Activated T-cell treated with anti-CD3 and anti-CD28 coated beads, Interleukin-2, amount 50 U/mL, for 72 hours (primary cell): ENCODE data around the gene CACNB3. TPM values are rescaled to one million over a fixed set of nuclear protein-coding genes. Genes with fewer than 3 reads are reported as not detected.
"Not testable (repeated sequence)": the region's sequence is repeated elsewhere in the genome, so short reads cannot be mapped to it uniquely, and the experiment has no call there.

ENCODE experiments used
- ATAC-seq, 2 donors: fragments of 150-1000 bp; cut with Tn5 transposase; replicated peaks in 1 of 2; 2 replicates each; pipeline ENCODE4 v1.10.0; 2021; ENCODE audit warnings: moderate library complexity in 2 of 2, mild to moderate bottlenecking in 1 of 2
- DNase-seq, 2 donors: peaks; one replicate each; pipeline ENCODE4 v3.0.0; 2021 to 2022; ENCODE audit warnings: mixed read lengths in 1 of 2
- H3K27ac Mint-ChIP-seq: one replicate; pipeline ENCODE4 v1.8.0; 2022; ENCODE audit warnings: mild to moderate bottlenecking, moderate library complexity, mixed read lengths
- H3K27me3 Mint-ChIP-seq: one replicate; pipeline ENCODE4 v1.8.0; 2022; ENCODE audit warnings: low read depth, mixed read lengths
- H3K36me3 Mint-ChIP-seq, 2 donors: one replicate each; pipeline ENCODE4 v1.8.0; 2022; ENCODE audit warnings: mixed read lengths in 2 of 2, mild to moderate bottlenecking in 1 of 2; ENCODE audit not compliant: insufficient read depth in 2 of 2
- H3K4me1 Mint-ChIP-seq: one replicate; pipeline ENCODE4 v1.8.0; 2022; ENCODE audit warnings: low read depth, mixed read lengths
- H3K4me3 Mint-ChIP-seq, 2 donors: one replicate each; pipeline ENCODE4 v1.8.0; 2022; ENCODE audit warnings: mild to moderate bottlenecking in 2 of 2, mixed read lengths in 2 of 2, moderate library complexity in 2 of 2
- H3K9me3 Mint-ChIP-seq, 2 donors: one replicate each; pipeline ENCODE4 v1.8.0; 2022; ENCODE audit warnings: mixed read lengths in 2 of 2
- total RNA-seq, 2 donors: library from RNA; stranded (reverse); gene quantifications; one replicate each; pipeline ENCODE4 v1.2.3, GENCODE V29; 2022

The CACNB3 gene
- total RNA-seq, 2 donors from 2014 or later: 15.1 to 16.5 TPM

GRCh38 chr12:48858043-48858442 is 39.7 kb downstream of the CACNB3 start:
- DNase-seq (no peak), ATAC-seq (no peak)
- H3K36me3 Mint-ChIP-seq: no peaks in the 10 kb centered on the region
- H3K4me3 Mint-ChIP-seq: no peak overlapping the region
- H3K27me3 Mint-ChIP-seq: peaks cover 16% of the 10 kb centered on the region
- peaks cover 12% of the 10 kb centered on the region for H3K4me1 Mint-ChIP-seq
- no peaks in the 10 kb centered on the region for H3K9me3 Mint-ChIP-seq
- no peak overlapping the region for H3K27ac Mint-ChIP-seq

- Mint-ChIP-seq H3K9me3 (no peaks in the 10 kb centered on the region), H3K27me3 (peaks cover 31% of the 10 kb centered on the region), H3K4me3 (no peak overlapping the region), H3K4me1 (peaks cover 14% of the 10 kb centered on the region), H3K36me3 (no peaks in the 10 kb centered on the region), H3K27ac (no peak overlapping the region)
- no peak for DNase-seq
- ATAC-seq: no peak
These were observed 41.3 kb downstream of the CACNB3 start for GRCh38 chr12:48859607-48860006.

- H3K36me3 Mint-ChIP-seq, H3K9me3 Mint-ChIP-seq, ATAC-seq, H3K4me3 Mint-ChIP-seq, DNase-seq, H3K27ac Mint-ChIP-seq: not testable (repeated sequence)
- peaks cover 20% of the 10 kb centered on the region for H3K4me1 Mint-ChIP-seq
- peaks cover 37% of the 10 kb centered on the region for H3K27me3 Mint-ChIP-seq
These were observed 41.9 kb downstream of the CACNB3 start for GRCh38 chr12:48860236-48860635.

GRCh38 chr12:48861111-48861510 is 42.8 kb downstream of the CACNB3 start:
- Mint-ChIP-seq H3K36me3 (no peaks in the 10 kb centered on the region), H3K4me3 (no peak overlapping the region), H3K27me3 (peaks cover 37% of the 10 kb centered on the region), H3K4me1 (peaks cover 28% of the 10 kb centered on the region), H3K9me3 (no peaks in the 10 kb centered on the region), H3K27ac (no peak overlapping the region)
- peak; percentile 21 to 27 for DNase-seq
- ATAC-seq: peak; percentile 21 to 35

- no peaks in the 10 kb centered on the region for H3K9me3 Mint-ChIP-seq
- DNase-seq (no peak), ATAC-seq (no peak)
- H3K36me3 Mint-ChIP-seq: no peaks in the 10 kb centered on the region
- H3K4me1 Mint-ChIP-seq: peaks cover 31% of the 10 kb centered on the region
- no peak overlapping the region for H3K27ac Mint-ChIP-seq
- no peak overlapping the region for H3K4me3 Mint-ChIP-seq
- peaks cover 37% of the 10 kb centered on the region for H3K27me3 Mint-ChIP-seq
These were observed 44.5 kb downstream of the CACNB3 start for GRCh38 chr12:48862760-48863159.

GRCh38 chr12:48863291-48863690 is 45.0 kb downstream of the CACNB3 start:
- DNase-seq: no peak
- Mint-ChIP-seq H3K36me3 (no peaks in the 10 kb centered on the region), H3K27ac (no peak overlapping the region), H3K27me3 (peaks cover 37% of the 10 kb centered on the region), H3K9me3 (no peaks in the 10 kb centered on the region), H3K4me1 (peaks cover 31% of the 10 kb centered on the region), H3K4me3 (no peak overlapping the region)
- ATAC-seq: no peak

- DNase-seq: peak; percentile 85 to 91
- peak within 1 kb of the TSS; percentile 79 for H3K27ac Mint-ChIP-seq
- H3K4me3 Mint-ChIP-seq: peak within 1 kb of the TSS; percentile 85 to 89
- peaks cover 31% of the 10 kb centered on the region for H3K4me1 Mint-ChIP-seq
- H3K27me3 Mint-ChIP-seq: peaks cover 37% of the 10 kb centered on the region
- no peaks in the 10 kb centered on the region for H3K36me3 Mint-ChIP-seq
- no peaks in the 10 kb centered on the region for H3K9me3 Mint-ChIP-seq
- ATAC-seq: peak; percentile 93
These were observed 47.2 kb downstream of the CACNB3 start, which contains the start of gene RND1 for GRCh38 chr12:48865281-48866051. Gene RND1, minus strand, starts transcription at chr12:48865870. Its CDS starts 103 bp downstream, at chr12:48865767.

- Mint-ChIP-seq H3K4me1 (peaks cover 26% of the 10 kb centered on the region), H3K4me3 (peak overlapping the region; percentile 85 to 89), H3K9me3 (no peaks in the 10 kb centered on the region), H3K27me3 (peaks cover 37% of the 10 kb centered on the region), H3K36me3 (no peaks in the 10 kb centered on the region), H3K27ac (peak overlapping the region; percentile 79)
- peak; percentile 54 to 64 for ATAC-seq
- DNase-seq: no peak
These were observed 47.9 kb downstream of the CACNB3 start for GRCh38 chr12:48866052-48866711.

- H3K36me3 Mint-ChIP-seq: no peaks in the 10 kb centered on the region
- no peaks in the 10 kb centered on the region for H3K9me3 Mint-ChIP-seq
- no peak overlapping the region for H3K4me3 Mint-ChIP-seq
- H3K27ac Mint-ChIP-seq: no peak overlapping the region
- peaks cover 22% of the 10 kb centered on the region for H3K4me1 Mint-ChIP-seq
- ATAC-seq: no peak
- no peak for DNase-seq
- H3K27me3 Mint-ChIP-seq: peaks cover 17% of the 10 kb centered on the region
These were observed 50.2 kb downstream of the CACNB3 start for GRCh38 chr12:48868451-48868850.

- no peak overlapping the region for H3K27ac Mint-ChIP-seq
- H3K4me1 Mint-ChIP-seq: peaks cover 22% of the 10 kb centered on the region
- ATAC-seq (no peak), DNase-seq (no peak)
- H3K36me3 Mint-ChIP-seq: no peaks in the 10 kb centered on the region
- H3K9me3 Mint-ChIP-seq: no peaks in the 10 kb centered on the region
- peaks cover 11% of the 10 kb centered on the region for H3K27me3 Mint-ChIP-seq
- H3K4me3 Mint-ChIP-seq: no peak overlapping the region
These were observed 50.9 kb downstream of the CACNB3 start for GRCh38 chr12:48869191-48869590.

GRCh38 chr12:48873096-48873495 is 54.8 kb downstream of the CACNB3 start:
- no peak overlapping the region for H3K27ac Mint-ChIP-seq
- no peak for ATAC-seq
- H3K4me1 Mint-ChIP-seq: no peaks in the 10 kb centered on the region
- no peak overlapping the region for H3K4me3 Mint-ChIP-seq
- no peaks in the 10 kb centered on the region for H3K36me3 Mint-ChIP-seq
- no peaks in the 10 kb centered on the region for H3K27me3 Mint-ChIP-seq
- no peaks in the 10 kb centered on the region for H3K9me3 Mint-ChIP-seq
- DNase-seq: no peak

- not testable (repeated sequence) for H3K4me3 Mint-ChIP-seq, H3K27ac Mint-ChIP-seq, DNase-seq, H3K27me3 Mint-ChIP-seq, H3K4me1 Mint-ChIP-seq, ATAC-seq, H3K9me3 Mint-ChIP-seq, H3K36me3 Mint-ChIP-seq
These were observed 55.2 kb downstream of the CACNB3 start for GRCh38 chr12:48873534-48873933.

GRCh38 chr12:48875944-48876515 is 57.7 kb downstream of the CACNB3 start:
- no peaks in the 10 kb centered on the region for H3K36me3 Mint-ChIP-seq
- peaks cover 15% of the 10 kb centered on the region for H3K27me3 Mint-ChIP-seq
- H3K4me1 Mint-ChIP-seq: no peaks in the 10 kb centered on the region
- DNase-seq (no peak), ATAC-seq (no peak)
- H3K4me3 Mint-ChIP-seq: no peak overlapping the region
- H3K27ac Mint-ChIP-seq: no peak overlapping the region
- H3K9me3 Mint-ChIP-seq: no peaks in the 10 kb centered on the region
